HL-60/S4 (cell line): ENCODE results near the gene COG1.
"Not testable (repeated sequence)": the region's sequence is repeated elsewhere in the genome, so short reads cannot be mapped to it uniquely, and the experiment has no call there.

Source experiments
- in situ Hi-C: fragments of 300-500 bp; cut with MboI; formaldehyde crosslinking; loops from 2 replicates; pipeline ENCODE4 v1.14.3; 2022; ENCODE audit warnings: low sequenced_read_pairs

COG1 gene, protein sequence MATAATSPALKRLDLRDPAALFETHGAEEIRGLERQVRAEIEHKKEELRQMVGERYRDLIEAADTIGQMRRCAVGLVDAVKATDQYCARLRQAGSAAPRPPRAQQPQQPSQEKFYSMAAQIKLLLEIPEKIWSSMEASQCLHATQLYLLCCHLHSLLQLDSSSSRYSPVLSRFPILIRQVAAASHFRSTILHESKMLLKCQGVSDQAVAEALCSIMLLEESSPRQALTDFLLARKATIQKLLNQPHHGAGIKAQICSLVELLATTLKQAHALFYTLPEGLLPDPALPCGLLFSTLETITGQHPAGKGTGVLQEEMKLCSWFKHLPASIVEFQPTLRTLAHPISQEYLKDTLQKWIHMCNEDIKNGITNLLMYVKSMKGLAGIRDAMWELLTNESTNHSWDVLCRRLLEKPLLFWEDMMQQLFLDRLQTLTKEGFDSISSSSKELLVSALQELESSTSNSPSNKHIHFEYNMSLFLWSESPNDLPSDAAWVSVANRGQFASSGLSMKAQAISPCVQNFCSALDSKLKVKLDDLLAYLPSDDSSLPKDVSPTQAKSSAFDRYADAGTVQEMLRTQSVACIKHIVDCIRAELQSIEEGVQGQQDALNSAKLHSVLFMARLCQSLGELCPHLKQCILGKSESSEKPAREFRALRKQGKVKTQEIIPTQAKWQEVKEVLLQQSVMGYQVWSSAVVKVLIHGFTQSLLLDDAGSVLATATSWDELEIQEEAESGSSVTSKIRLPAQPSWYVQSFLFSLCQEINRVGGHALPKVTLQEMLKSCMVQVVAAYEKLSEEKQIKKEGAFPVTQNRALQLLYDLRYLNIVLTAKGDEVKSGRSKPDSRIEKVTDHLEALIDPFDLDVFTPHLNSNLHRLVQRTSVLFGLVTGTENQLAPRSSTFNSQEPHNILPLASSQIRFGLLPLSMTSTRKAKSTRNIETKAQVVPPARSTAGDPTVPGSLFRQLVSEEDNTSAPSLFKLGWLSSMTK

GRCh38 chr17:73192894-73193701 is at the start of gene COG1:
Gene COG1, plus strand, starts transcription at chr17:73193055. Its CDS starts 15 bp downstream, at chr17:73193070.
- in situ Hi-C loops, result loop anchor here (25.0 kb wide), 1 partner anchor 631 kb away; no protein-coding TSS in a partner anchor

- in situ Hi-C loops, result not testable (repeated sequence)
Measured at GRCh38 chr17:73144209-73144608, 48.6 kb upstream of the COG1 start.

GRCh38 chr17:73145641-73146040 is 47.2 kb upstream of the COG1 start:
- in situ Hi-C loops, result no loop called here

- in situ Hi-C loops, result not testable (repeated sequence)
Measured at GRCh38 chr17:73147791-73148190, 45.1 kb upstream of the COG1 start.

DNA sequence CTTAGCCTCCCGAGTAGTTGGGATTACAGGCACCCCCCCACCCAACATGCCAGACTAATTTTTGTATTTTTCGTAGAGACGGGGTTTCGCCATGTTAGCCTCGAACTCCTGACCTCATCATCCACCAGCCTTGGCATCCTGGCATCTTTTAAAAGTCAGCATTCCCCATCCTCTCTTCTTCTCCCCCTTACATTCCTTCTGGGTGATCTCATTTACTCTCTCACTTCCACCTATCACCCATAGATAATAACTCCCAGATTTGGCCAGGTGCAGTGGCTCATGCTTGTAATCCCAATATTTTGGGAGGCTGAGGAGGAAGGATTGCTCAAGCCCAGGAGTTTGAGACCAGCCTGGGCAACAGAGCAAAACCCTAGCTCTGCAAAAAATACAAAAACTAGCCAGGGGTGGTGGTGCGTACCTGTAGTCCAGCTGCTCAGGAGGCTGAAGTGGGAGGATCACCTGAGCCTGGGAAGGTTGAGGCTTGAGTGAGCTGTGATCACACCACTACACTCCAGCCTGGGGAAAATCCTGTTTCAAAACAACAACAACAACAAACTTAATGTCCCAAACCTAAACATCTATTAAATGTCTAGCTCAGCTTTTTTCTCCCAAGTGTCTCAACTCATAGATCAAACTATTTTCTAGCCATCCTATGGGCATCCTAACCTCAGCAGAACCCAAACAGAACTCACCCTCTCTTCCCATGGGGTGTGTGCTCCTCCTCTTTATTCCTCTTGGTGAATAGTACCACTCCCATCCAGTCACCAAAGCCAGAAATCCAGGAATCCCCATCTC is 44.1 kb upstream of the COG1 start:
- in situ Hi-C loops, result no loop called here

- in situ Hi-C loops, result not testable (repeated sequence)
Measured at GRCh38 chr17:73150622-73151300, 42.1 kb upstream of the COG1 start.

DNA sequence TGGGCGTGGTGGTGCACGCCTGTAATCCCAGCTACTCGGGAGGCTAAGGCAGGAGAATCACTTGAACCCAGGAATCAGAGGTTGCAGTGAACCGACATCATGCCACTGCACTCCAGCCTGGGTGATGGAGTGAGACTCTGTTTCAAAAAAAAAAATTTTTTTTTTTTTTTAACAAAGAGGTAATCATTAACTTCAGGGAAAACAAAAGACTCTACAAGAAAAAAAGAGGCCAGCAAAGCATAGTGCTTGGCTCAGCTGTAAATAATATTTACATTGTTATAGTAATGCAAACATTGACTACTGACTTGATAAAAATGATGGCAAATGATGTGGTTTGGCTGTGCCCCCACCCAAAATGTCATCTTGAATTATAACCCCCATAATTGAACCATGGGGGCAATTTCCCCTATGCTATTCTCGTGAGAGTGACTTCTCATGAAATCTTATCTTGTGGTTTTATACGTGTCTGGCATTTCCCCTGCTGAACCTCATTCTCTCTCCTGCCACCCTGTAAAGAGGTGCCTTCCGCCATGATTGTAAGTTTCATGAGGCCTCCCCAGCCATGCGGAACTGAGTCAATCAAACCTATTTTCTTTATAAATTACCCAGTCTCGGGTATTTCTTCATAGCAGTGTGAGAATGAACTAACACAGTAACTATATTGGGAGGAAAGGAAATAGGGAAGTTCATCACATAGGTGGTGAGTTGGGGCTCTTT is 40.8 kb upstream of the COG1 start:
- in situ Hi-C loops, result no loop called here

- in situ Hi-C loops, result loop anchor here (5.0 kb wide), 1 partner anchor 168 kb away; no protein-coding TSS in a partner anchor
Measured at GRCh38 chr17:73155410-73156165, 37.3 kb upstream of the COG1 start.

GRCh38 chr17:73156166-73156840 is 36.6 kb upstream of the COG1 start:
- in situ Hi-C loops, result loop anchor here (5.0 kb wide), 1 partner anchor 169 kb away; no protein-coding TSS in a partner anchor

GRCh38 chr17:73156887-73157520 is 35.9 kb upstream of the COG1 start:
- in situ Hi-C loops, result loop anchor here (5.0 kb wide), 1 partner anchor 170 kb away; no protein-coding TSS in a partner anchor

DNA sequence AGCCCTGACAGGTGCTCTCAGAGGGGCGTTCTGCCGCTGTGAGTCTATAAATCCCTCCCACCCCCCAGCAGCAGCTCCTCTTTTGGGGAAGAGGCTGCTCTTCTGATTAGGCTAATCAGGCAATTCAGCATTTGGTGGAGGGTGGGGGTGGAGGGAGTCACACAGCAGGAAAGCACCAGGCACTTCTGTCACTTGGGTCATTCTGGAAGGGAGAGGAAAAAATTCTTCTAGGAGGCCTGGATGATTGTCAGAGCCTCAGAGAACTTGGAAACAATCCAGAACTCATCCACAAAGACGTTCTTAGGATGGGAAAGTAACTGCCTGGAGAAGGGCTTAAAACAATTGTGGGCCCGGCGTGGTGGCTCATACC is 35.3 kb upstream of the COG1 start:
- in situ Hi-C loops, result loop anchor here (5.0 kb wide), 1 partner anchor 170 kb away; no protein-coding TSS in a partner anchor

DNA sequence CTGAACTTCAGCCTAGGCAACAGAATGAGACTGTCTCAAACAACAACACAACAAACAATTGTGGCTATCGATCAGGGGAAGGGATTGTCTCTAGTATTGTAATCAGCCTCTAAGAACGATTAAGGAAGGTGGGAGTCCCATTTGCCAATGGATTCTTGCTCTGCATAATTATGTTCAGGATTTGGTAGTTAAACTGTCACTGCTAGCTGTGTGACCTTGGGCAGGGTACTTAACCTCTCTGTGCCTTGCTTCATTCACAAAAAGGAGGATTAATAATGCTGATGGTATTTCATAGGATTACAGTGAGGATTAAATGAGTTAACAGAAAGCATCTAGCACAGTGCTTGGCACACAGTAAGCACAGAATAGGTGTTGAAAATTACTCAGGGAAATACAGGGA is 34.7 kb upstream of the COG1 start:
- in situ Hi-C loops, result loop anchor here (5.0 kb wide), 1 partner anchor 171 kb away; no protein-coding TSS in a partner anchor

- in situ Hi-C loops, result no loop called here
Measured at GRCh38 chr17:73160980-73161630, 31.8 kb upstream of the COG1 start.

DNA sequence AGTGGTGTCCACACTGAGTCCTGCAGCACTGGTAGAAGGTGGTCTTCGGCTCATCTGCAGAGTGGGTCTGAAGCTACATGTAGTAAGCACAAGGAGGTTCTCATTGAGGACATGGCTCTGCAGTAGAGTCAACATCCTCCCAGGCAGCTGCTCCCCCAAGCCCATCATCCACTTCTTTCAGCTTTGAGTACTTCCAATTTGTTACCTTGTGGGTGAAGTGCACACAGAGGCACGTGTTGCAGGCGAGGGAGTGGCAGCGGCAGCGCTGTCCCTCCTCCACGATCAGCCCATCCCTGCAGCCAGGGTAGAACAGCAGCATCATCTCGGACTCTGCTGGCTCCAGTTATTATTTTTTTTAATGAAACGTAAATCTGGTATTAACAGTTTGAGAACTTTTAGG is 29.8 kb upstream of the COG1 start:
- in situ Hi-C loops, result no loop called here

DNA sequence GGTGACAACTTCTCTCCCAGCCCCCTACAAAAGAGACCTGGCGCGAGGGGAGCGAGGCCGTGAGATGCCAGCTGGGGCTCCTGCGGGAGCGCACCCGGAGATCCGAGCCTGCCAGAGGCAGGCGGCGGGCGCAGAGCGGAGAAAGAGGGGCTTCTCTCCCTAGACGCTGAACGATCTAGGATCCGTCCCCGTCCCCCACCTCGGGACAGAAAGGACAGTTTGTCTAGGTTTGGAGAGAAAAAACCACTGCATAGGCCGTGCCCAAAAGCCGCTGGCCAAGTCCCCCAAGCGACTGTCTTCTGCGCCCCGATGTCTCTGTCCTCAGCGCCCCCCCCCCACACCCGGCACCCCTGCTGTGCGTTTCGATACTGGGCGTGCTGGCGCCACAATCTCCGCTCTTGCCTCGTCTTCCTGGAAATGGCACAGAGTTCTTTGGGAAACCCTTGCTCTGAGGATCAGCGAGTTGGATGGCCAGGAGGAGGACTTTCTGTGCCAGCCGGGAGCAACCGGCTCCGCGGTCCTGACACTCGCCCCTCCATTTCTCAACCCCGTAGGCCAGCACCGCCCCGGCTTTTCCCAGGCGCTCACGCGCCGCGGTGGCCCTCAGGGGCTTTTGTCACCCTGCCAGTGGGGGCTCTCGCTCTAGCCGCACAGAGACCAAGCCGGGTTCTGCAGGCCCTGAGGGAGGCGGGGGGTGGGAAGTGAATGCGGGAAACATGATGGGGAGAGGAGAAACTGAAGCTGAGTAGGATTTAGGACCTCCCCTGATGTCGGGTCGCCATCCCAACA is 27.0 kb upstream of the COG1 start:
- in situ Hi-C loops, result no loop called here
